OCI-LY7 (cell line): ENCODE data around the gene TWF1. TPM values are rescaled to one million over a fixed set of nuclear protein-coding genes. Genes with fewer than 3 reads are reported as not detected.
A peak's percentile ranks its signal among the peaks of the same experiment; 100 is the strongest.

Experiments
- BruUV-seq: library from RNA; stranded (reverse); fragments of 400-500 nt; replicated peaks from 2 replicates; lab custom pipeline; 2021; lab: Mats Ljungman, UMichigan
- CTCF ChIA-PET: fragments of 300-600 bp; sonication (Branson Sonifier 250); formaldehyde crosslinking; loops from one replicate; lab custom pipeline; 2022; ENCODE audit warnings: antibody characterized with exemption; ENCODE audit not compliant: unreplicated experiment; lab: Charles Lee
- POLR2A ChIA-PET: fragments of 300-600 bp; sonication (Branson Sonifier 250); formaldehyde crosslinking; loops from one replicate; lab custom pipeline; 2022; ENCODE audit warnings: antibody characterized with exemption; lab: Charles Lee
- DNase-seq: peaks from one replicate; pipeline ENCODE4 v3.0.0-alpha.2; 2015; ENCODE audit warnings: low spot score
- H2AFZ ChIP-seq: fragments of 200-600 bp; sonication (generic), shearing (Covaris generic); 2 replicates; pipeline ENCODE4 v1.6.1; 2014; ENCODE audit warnings: mild to moderate bottlenecking, antibody characterized with exemption, low read length, moderate library complexity
- H3K27ac ChIP-seq: fragments of 200-600 bp; sonication (generic); 2 replicates; pipeline ENCODE4 v1.5.1; 2014; ENCODE audit warnings: mixed run types, low read depth, mild to moderate bottlenecking, moderate library complexity, low read length, inconsistent platforms; ENCODE audit not compliant: poor library complexity, severe bottlenecking
- H3K36me3 ChIP-seq: fragments of 200-600 bp; sonication (generic); 2 replicates; pipeline ENCODE4 v1.6.1; 2014; ENCODE audit warnings: mild to moderate bottlenecking, antibody characterized with exemption, low read length, moderate library complexity, mixed read lengths; ENCODE audit not compliant: insufficient read depth
- H3K4me1 ChIP-seq: fragments of 200-600 bp; sonication (generic); 2 replicates; pipeline ENCODE4 v1.5.1; 2014; ENCODE audit warnings: mild to moderate bottlenecking, low read length; ENCODE audit not compliant: insufficient read depth, poor library complexity, severe bottlenecking
- H3K4me2 ChIP-seq: fragments of 200-600 bp; sonication (generic); 2 replicates; pipeline ENCODE4 v1.6.1; 2014; ENCODE audit warnings: mild to moderate bottlenecking, low read length
- H3K4me3 ChIP-seq: fragments of 200-600 bp; sonication (generic); 2 replicates; pipeline ENCODE4 v1.5.1; 2014; ENCODE audit warnings: mild to moderate bottlenecking, low read depth, low read length; ENCODE audit not compliant: poor library complexity, severe bottlenecking
- H3K79me2 ChIP-seq: fragments of 200-600 bp; sonication (generic); 2 replicates; pipeline ENCODE4 v1.6.1; 2016; ENCODE audit warnings: low read depth, mild to moderate bottlenecking, low read length, moderate library complexity, mixed read lengths; ENCODE audit not compliant: insufficient read depth
- H3K9me2 ChIP-seq: fragments of 200-600 bp; sonication (generic); 2 replicates; pipeline ENCODE4 v1.6.1; 2016; ENCODE audit warnings: mild to moderate bottlenecking, low read length, mixed read lengths; ENCODE audit not compliant: insufficient read depth
- H3K9me3 ChIP-seq: fragments of 200-600 bp; sonication (generic); 2 replicates; pipeline ENCODE4 v1.6.1; 2014; ENCODE audit warnings: mild to moderate bottlenecking, mixed run types, low read length, mixed read lengths
- H4K20me1 ChIP-seq: fragments of 200-600 bp; sonication (generic); 2 replicates; pipeline ENCODE4 v1.6.1; 2014; ENCODE audit warnings: mild to moderate bottlenecking, antibody characterized with exemption, low read length, moderate library complexity, mixed read lengths; ENCODE audit not compliant: insufficient read depth
- CTCF ChIP-seq: fragments of 200-600 bp; sonication (generic); conservative IDR thresholded peaks from 2 replicates; pipeline ENCODE4 v1.5.1; 2014; ENCODE audit warnings: mild to moderate bottlenecking, antibody characterized with exemption, low read length, moderate library complexity, mixed read lengths
- EZH2phosphoT487 ChIP-seq: fragments of 200-600 bp; sonication (generic); IDR thresholded peaks from 2 replicates; pipeline ENCODE4 v1.6.1; 2018; ENCODE audit warnings: low read depth, borderline replicate concordance, mild to moderate bottlenecking, mixed run types, antibody characterized with exemption, low read length, moderate library complexity, mixed read lengths
- intact Hi-C: fragments of 100-400 bp; cut with micrococcal nuclease; formaldehyde crosslinking; loops from one replicate; pipeline ENCODE4 v1.10.0; 2022; ENCODE audit not compliant: unreplicated experiment
- total RNA-seq, 2 experiments: library from RNA; depleted of rRNA in 1 of 2; stranded (reverse); fragments of >200 nt in 1 of 2; shearing (Covaris generic) in 1 of 2; gene quantifications; 2 replicates each; pipeline ENCODE4 v1.2.3, GENCODE V29; 2014 to 2022

The TWF1 gene
- total RNA-seq, 2 experiments from 2014 or later = 26.1 to 29.4 TPM

GRCh38 chr12:43835264-43835655 is 29.1 kb upstream of the TWF1 start:
- intact Hi-C loops = no loop called here
- peaks cover 14% of the 10 kb centered on the region for H3K4me1 ChIP-seq
- BruUV-seq = no TSS peak
- DNase-seq = peak; percentile 3
- ChIA-PET CTCF (interaction anchor here (0.5 to 0.6 kb wide), 2 partner anchors 35 to 59 kb away, joined by 3 to 4 read pairs; no protein-coding TSS in a partner anchor), POLR2A (interaction anchor here (0.9 to 5.8 kb wide), 6 partner anchors 10 to 76 kb away, joined by 3 to 42 read pairs (median 4); partner anchors contain the start of genes IRAK4, PUS7L and TWF1)
- H3K9me2 ChIP-seq = no peaks in the 10 kb centered on the region
- H3K27ac ChIP-seq = no peak overlapping the region
- H4K20me1 ChIP-seq = no peaks in the 10 kb centered on the region
- H3K79me2 ChIP-seq = no peaks in the 10 kb centered on the region
- peak overlapping the region; percentile 83 for H3K4me3 ChIP-seq
- H3K9me3 ChIP-seq = no peaks in the 10 kb centered on the region
- no peaks in the 10 kb centered on the region for H3K36me3 ChIP-seq
- TF ChIP-seq EZH2phosphoT487 = no peak
- no peak for TF ChIP-seq CTCF
- H2AFZ ChIP-seq = peak overlapping the region; percentile 97
- H3K4me2 ChIP-seq = peak overlapping the region; percentile 74

GRCh38 chr12:43832463-43833168 is 26.5 kb upstream of the TWF1 start:
- CTCF ChIA-PET = no interaction called here
- TF ChIP-seq CTCF = no peak
- TF ChIP-seq EZH2phosphoT487 = no peak
- Histone ChIP-seq H3K9me3 (no peaks in the 10 kb centered on the region), H3K9me2 (no peaks in the 10 kb centered on the region), H3K4me1 (peaks cover 14% of the 10 kb centered on the region), H2AFZ (no peak overlapping the region; the same call in 1 of the 2 replicates), H3K4me2 (no peak overlapping the region), H4K20me1 (no peaks in the 10 kb centered on the region), H3K4me3 (no peak overlapping the region), H3K27ac (no peak overlapping the region), H3K36me3 (no peaks in the 10 kb centered on the region), H3K79me2 (no peaks in the 10 kb centered on the region)
- no TSS peak for BruUV-seq
- intact Hi-C loops = no loop called here
- POLR2A ChIA-PET = interaction anchor here (0.5 to 5.8 kb wide), 8 partner anchors 9 to 67 kb away, joined by 3 to 42 read pairs (median 4); partner anchors contain the start of gene TWF1
- no peak for DNase-seq

GRCh38 chr12:43827093-43827492 is 21.0 kb upstream of the TWF1 start:
- POLR2A ChIA-PET = interaction anchor here (0.6 to 2.1 kb wide), 2 partner anchors 18 to 21 kb away, joined by 3 to 14 read pairs; partner anchors contain the start of gene TWF1
- Histone ChIP-seq H3K4me2 (0 out of 2 replicates have a peak overlapping the region, but pooled peaks have one; percentile 8), H3K36me3 (no peaks in the 10 kb centered on the region), H3K4me1 (no peaks in the 10 kb centered on the region), H2AFZ (no peak overlapping the region), H3K79me2 (no peaks in the 10 kb centered on the region), H3K4me3 (no peak overlapping the region), H3K27ac (no peak overlapping the region), H4K20me1 (no peaks in the 10 kb centered on the region), H3K9me3 (no peaks in the 10 kb centered on the region), H3K9me2 (no peaks in the 10 kb centered on the region)
- BruUV-seq = no TSS peak
- no peak for DNase-seq
- TF ChIP-seq EZH2phosphoT487 (no peak), CTCF (no peak)
- CTCF ChIA-PET = no interaction called here
- intact Hi-C loops = no loop called here
